ENCODE measurements around the gene RABL6.
"Not testable (repeated sequence)": the region's sequence is repeated elsewhere in the genome, so short reads cannot be mapped to it uniquely, and the experiment has no call there.

The RABL6 gene, protein sequence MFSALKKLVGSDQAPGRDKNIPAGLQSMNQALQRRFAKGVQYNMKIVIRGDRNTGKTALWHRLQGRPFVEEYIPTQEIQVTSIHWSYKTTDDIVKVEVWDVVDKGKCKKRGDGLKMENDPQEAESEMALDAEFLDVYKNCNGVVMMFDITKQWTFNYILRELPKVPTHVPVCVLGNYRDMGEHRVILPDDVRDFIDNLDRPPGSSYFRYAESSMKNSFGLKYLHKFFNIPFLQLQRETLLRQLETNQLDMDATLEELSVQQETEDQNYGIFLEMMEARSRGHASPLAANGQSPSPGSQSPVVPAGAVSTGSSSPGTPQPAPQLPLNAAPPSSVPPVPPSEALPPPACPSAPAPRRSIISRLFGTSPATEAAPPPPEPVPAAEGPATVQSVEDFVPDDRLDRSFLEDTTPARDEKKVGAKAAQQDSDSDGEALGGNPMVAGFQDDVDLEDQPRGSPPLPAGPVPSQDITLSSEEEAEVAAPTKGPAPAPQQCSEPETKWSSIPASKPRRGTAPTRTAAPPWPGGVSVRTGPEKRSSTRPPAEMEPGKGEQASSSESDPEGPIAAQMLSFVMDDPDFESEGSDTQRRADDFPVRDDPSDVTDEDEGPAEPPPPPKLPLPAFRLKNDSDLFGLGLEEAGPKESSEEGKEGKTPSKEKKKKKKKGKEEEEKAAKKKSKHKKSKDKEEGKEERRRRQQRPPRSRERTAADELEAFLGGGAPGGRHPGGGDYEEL

DNA sequence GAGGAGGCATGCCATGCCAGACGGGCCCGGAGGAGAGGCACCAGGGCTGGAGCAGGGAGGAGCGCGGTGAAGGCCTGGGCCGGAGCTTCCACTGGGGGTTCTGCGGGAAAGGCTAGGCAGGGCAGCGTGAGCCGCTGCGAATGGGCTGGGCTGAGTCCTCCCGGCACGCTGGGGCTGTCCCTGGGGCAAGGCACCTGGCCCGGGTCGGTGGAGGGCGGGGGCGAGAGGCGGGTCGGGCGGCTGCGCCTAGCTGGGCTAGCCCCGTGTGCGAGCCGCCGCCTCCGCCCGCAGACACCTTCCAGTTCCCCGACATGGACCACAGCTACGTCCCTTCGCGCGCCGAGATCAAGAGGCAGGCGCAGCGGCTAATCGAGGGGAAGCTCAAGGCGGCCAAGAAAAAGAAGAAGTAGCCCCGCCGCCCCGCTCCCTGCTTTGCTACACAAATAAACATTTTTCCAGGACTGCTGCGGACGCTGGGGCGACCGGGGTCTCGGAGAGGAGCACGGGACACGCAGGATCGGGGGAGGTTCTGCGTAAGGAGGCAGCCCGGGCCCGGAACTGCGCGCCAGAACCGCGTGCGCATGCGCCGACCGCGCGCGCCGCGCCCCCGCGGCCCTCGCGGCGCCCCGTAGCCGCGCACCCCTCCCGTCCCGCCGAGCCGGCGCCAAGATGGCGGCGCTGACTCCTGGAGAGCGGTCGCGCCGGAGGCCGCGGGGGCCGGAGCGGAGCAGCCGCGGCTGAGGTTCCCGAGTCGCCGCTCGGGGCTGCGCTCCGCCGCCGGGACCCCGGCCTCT, at the start of gene RABL6:
Gene RABL6, plus strand, starts transcription at position 668 of the 794 bp plus-strand sequence. CDS start 249 bp downstream, outside the sequence.
- DNase-seq (ENCODE audit: low read depth) = peak; percentile 66

DNA sequence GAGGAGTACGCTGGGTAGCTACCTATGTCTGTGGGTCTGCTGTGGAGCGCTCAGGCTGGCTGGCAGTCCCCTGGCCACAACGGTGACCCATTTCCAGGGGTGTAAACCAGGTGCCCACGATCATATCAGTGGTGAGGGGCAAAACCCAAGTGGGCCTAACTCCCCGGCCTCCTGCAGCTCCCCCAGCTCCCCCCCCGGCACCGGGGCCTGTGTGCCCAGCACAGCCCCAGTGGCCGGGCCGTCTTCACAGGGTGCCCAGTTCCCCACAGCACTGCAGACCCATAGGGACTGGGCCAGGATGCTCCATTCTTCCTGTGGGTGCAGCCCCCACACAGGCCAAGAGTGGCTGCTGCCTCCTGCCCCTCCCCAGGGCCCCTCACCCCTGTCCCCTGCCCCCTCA, 48.7 kb upstream of the RABL6 start:
- no peak for DNase-seq (ENCODE audit: low read depth)

DNA sequence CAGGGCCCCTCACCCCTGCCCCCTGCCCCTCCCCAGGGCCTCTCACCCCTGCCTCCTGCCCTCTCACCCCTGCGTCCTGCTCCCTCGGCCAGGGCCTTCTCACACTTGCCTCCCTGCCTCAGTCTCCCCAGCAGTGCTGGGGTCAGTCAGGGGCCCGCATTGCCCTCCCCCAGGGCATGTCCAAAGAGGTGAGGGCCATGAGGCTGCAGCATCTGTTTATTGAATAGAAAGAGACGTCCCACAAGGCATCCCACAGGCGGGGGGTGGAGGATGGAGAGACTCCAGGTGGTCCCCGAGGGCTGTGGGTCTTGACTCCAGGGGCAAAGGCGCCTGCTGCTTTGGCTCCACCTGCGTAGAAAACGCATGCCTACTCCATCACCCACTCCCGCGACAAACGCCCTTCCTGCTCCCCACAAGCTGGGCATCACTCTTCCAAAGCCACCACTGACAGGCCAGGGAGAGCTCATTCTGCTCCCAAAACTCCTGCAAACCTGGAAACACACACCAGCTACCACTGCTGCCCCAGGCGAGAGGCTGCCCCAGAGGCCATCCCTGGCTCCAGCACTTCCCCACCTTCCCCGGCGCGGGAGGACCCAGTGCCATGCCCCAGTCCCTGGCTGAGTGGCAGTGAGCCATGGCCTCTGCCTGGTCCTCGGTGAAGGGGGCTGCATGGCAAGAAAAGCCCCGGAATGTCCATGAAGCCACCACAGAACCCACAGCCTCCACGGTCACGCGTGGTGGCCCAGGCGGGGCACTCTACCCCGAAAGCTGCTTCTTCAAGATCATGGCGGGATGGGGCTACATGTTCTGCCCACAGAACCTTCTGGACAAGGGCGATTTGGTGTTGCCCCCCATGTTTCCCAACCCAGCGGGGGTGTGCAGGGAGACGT, 48.1 kb upstream of the RABL6 start:
- no peak for DNase-seq (ENCODE audit: low read depth)

DNA sequence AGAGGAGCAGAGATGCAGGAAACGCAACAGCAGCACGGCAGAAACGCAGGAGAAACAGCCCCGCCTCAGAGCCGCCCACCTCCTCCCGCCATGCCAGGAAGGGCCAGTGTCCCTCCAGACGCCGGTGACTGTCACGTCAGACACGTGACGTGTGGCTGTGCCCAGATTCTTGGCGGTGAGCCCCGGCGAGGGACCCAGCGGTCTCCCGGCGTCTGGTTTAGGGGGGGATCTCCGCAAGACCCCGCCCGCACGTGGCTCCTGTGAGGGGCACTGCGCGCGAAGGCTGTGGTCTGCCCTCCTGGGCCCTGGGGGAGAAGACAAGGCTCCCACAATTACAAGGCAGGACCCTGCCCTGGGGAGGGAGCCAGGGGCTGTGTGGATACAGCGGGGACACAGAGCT, 47.3 kb upstream of the RABL6 start:
- DNase-seq (ENCODE audit: low read depth) = no peak

DNA sequence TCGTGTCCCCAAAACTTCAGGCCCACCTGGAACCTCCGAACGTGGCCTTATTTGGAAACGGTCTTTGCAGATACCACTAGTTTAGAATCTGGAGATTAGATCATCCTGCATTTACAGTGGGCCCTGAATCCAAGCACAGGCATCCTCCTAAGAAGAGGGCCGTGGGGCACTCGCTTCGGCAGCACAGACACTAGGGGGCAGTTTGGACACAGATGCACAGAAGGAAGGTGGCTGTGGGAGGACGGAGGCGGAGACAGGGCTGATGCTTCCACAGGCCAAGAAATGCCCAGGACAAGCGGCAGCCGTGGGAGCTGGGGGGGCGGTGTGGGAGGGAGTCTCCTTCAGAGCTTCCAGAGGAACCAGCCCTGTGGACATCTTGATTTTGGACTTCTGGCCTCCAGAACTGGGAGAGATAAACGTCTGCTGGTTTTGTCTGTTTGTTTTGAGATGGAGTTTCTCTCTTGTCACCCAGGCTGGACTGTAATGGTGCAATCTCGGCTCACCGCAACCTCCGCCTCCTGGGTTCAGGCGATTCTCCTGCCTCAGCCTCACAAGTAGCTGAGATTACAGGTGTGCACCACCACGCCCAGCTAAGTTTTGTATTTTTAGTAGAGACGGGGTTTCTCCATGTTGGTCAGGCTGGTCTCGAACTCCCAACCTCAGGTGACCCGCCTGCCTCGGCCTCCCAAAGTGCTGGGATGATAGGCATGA, 46.8 kb upstream of the RABL6 start:
- DNase-seq (ENCODE audit: low read depth) = not testable (repeated sequence)

DNA sequence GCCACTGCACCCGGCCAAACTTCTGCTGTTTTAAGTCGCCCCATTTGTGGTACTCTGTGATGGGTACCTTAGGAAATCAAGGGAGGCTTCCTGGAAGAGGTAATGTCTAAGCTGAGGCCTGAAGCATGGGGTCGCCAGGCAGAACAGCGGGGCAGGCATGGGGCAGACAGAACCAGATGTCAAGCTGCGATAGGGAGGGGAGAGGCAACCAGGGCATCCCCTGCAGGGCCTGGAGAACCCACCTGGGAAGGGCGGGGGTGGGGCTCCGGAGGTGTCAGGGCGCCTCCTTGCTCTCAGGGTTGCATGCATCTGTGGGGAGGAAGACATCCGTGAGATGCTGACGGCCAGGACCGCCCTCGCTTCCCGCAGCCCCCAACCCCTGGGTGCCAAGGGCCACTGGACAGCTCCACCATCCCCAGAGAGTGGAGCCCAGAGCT, 46.2 kb upstream of the RABL6 start:
- DNase-seq (ENCODE audit: low read depth) = no peak

DNA sequence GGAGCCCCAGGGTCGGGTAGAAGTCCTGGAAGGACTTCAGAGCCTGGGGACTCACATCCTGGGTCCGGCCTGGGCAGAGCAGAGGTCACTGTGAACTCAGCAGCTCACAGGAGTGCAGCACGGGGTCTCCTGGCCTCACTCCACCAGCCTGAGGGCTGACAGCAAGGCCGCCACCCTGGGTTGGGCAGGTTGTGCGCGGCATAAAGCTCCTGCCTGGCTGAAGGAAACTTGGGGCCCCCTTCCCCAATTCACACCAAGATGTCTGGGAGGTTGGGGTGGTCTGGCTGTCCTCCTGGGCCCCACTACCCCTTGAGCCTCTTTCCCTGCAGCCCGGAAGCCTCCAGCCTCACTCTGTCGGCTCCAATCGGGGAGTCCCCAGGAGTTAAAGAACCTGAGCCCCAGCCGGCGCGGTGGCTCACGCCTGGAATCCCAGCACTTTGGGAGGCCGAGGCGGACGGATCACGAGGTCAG, 45.5 kb upstream of the RABL6 start:
- DNase-seq (ENCODE audit: low read depth) = no peak

DNA sequence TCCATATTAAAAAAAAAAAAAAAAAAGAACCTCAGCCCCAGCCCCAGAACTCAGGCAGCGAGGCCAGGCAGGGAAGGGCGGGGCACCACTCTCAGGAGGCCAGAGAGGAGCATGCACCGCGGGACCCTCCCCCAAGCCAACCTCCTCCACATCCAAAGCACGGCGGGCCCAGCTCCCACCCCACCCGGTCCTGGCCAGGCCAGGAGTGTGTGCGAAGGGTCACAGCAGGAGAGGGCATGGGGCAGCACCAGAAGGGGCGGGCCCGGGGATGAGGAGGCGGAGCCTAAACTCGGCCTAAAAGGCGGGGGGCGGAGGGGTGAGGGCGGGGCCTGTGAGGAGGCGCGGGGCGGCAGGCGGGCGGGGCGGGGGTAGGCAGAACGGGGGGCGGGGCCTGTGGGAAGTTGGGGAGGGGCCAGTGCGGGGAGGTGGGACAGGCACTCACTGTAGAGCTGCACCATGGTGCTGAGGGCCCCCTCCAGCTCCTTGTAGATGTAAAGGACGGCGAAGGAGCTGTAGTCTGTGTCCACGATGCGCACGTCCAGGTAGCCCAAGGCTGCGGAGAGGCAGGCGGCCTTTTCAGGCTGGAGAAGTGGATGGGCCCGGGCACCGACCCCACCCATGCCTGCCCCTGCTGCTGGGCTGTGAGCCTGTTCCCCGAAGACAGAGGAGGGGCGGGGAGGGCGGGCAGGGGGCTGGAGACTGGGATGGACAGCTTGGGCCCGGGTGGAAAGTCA, 44.7 kb upstream of the RABL6 start:
- no peak for DNase-seq (ENCODE audit: low read depth)

DNA sequence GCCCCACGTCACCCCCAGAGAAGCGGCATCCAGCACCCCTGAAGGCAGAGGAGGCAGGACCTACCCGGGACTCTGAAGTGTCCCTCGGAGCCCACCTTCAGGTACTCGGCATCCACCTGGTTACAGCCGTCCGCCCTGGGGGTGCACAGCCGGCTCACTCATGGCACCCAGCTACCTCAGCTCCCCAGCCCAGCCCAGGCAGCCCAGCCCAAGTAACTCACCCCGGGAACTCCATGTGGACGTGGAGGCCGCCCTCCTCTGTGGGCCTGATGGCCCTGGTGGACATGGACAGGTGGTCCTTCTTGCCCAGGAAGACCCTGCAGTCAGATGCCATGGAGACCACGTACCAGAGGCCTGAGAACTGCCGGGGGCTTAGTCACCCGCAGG, 44.1 kb upstream of the RABL6 start:
- no peak for DNase-seq (ENCODE audit: low read depth)

DNA sequence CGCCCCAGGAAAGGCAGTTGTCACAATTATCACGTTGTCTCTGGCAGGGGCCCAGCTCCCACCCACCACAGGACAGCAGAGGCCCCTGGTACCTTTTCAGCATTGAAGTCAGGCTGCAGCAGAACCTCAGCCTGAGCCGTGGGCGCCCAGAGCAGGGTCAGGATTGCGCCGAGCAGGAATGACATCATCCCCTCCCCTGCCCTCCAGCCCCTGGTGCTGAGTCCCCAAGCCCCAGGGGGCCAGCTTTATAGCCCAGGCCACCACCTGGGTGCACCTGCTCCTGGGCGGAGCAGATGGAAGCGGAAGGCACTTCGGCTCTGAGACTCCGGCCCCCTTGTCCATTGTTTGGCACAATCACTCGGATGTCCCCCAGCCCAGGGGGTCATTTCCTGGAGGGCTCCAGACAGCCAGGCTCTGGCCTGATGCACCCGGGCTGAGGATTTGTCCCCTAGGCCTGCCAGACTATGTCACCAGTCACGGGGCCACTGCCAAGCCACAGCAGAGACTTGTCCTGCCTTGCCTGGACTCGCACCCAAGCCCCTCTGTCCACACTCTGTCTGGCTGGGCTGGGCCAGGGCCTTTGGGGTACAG, 43.4 kb upstream of the RABL6 start, which contains the start of gene LCN15:
Gene LCN15, minus strand, starts transcription at position 218 of the 591 bp plus-strand sequence. Its CDS starts 30 bp downstream, at position 188.
- DNase-seq (ENCODE audit: low read depth) = no peak

DNA sequence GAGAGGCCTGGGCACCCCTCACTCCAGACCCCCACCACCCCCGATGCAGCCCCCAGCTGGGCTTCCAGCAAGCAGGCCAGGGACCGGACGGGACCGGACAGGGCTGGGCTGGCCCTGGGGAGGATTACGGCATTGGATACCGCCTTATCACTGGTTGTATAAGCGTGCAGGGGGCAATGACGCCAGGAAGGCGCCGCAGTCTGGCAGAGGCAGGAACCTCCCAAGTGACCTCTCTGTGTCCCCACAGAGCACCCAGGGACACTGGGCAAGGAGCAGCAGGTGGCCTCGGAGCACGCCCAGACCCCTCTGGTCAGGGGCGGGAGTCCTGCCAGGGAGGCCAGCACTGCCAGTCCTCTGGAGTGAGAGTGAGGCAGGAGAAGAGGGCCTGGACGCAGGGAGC, 42.7 kb upstream of the RABL6 start:
- DNase-seq (ENCODE audit: low read depth) = no peak

DNA sequence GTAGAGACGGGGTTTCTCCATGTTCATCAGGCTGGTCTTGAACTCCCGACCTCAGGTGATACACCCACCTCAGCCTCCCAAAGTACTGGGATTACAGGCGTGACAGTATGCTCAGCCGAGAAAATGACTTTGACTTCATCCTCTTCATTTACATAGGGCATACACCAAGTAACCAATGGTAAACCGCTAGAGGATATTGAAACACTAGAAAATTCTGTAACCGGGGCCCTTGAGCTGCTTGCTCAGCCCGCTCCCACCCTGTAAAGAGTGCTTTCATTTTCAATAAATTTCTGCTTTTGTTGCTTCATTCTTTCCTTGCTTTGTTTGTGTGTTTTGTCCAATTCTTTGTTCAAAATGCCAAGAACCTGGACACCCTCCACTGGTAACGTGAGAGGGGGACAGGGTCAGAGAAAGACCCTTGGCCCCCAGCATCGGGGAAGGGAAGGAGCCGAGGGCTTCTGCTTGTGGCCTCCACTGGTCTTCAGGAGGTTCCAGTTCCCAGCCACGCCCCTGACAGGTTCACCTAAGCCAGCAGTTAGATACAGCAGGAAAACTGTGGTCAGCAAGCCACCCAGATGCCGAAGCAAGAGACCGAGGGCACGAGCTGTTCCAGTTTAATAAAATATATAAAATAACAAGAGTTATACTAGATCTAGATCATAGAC, 41.9 kb upstream of the RABL6 start:
- DNase-seq (ENCODE audit: low read depth) = not testable (repeated sequence)

DNA sequence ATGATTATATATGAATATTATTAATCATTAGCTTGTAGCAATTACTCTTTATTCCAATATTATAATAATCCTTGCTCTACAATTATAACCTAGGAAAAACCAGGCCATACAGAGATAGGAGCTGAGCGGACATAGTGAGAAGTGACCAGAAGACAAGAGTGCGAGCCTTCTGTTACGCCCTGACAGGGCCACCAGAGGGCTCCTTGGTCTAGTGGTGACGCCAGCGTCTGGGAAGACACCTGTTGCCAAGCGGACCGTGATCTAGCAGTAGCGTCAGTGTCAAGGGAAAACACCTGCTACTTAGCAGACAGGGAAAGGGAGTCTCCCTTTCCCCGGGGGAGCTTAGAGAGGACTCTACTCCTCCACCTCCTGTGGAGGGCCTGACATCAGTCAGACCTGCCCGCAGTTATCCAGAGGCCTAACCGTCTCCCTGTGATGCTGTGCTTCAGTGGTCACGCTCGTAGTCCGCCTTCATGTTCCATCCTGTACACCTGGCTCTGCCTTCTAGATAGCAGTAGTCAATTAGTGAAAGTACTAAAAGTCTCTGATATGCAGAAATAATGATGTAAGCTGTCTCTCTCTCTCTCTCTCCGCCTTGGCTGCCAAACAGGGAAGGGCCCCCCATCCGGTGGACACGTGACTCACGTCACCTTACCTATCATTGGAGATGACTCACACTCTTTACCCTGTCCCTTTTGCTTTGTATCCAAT, 41.2 kb upstream of the RABL6 start:
- DNase-seq (ENCODE audit: low read depth) = not testable (repeated sequence)

DNA sequence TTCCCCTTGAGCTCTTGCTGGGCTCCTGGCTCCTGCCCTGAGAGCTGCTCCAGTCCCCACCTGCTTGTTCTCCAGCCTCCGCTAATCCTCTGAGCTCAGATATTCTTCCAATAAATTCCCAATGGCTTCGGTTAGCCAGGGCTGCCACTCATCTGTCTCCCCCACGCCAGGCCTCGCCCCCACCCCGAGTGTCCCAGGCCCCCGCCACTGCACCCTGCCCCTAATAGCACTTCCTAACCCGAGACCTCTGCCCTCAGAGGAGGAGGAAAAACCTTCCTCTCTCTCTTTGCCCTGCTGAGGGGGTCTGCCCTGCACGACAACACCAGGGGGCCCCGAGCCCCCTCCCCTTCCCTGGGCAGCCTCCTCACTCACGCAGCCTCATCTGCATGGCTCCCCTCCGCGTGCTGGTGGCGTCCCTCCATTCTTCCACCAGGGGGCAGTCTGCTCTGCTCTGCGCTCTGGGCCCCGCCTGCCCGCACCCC, 38.0 kb upstream of the RABL6 start:
- no peak for DNase-seq (ENCODE audit: low read depth)

DNA sequence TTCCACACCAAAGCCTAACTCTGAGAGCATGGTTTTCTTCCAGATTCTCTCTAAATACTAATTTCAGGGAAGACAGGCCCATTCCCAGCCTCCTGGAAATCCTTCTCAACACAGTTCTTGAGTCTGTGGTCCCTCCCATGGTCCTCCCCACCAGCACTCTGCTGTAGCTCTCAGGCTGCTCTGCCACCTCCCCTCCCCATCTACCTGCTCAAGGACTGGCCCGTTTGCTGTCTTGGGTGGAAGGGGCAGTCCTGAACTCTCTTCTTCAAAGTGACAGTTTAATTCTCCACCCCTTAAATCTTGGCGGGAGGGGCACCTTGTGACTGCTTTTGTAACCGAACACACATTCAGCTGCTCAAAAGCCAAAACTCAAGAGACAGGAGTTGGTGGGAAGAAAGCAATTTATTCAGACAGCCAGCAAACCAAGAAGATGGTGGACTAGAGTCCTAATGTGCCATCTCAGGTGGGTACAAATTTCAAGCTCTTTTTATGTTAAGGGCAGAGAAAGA, 35.8 kb upstream of the RABL6 start:
- no peak for DNase-seq (ENCODE audit: low read depth)

DNA sequence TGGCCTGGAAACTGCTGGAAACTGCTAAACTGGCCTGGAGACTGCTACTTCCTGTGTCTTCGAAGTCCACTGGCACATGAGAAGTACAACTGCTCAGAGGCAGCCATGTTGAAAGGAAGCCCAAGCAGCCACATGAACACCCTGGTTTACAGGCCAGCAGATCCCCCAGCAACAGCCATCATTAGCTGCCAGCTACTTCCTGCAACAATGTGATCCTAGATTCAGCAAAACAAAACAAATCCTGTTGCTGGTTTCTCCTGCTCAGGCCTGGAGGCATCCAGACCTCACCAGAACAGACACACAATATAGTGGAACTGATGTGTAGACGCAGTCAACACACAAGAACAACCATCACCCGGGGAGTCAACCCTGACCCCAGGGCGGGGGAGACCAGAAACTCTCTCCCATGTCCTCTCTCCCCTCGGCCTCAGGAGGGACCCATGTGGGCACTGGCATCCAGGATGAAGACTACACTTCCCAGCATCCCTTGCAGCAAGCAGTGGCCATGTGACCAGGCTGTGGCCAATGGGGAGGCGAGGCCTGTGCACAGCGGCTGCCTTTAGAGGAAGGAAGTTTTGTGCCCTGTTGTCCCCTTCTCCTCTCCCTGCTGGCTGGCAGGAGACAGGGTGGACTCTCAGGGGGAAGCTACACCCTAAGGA, 34.2 kb upstream of the RABL6 start:
- DNase-seq (ENCODE audit: low read depth) = no peak

DNA sequence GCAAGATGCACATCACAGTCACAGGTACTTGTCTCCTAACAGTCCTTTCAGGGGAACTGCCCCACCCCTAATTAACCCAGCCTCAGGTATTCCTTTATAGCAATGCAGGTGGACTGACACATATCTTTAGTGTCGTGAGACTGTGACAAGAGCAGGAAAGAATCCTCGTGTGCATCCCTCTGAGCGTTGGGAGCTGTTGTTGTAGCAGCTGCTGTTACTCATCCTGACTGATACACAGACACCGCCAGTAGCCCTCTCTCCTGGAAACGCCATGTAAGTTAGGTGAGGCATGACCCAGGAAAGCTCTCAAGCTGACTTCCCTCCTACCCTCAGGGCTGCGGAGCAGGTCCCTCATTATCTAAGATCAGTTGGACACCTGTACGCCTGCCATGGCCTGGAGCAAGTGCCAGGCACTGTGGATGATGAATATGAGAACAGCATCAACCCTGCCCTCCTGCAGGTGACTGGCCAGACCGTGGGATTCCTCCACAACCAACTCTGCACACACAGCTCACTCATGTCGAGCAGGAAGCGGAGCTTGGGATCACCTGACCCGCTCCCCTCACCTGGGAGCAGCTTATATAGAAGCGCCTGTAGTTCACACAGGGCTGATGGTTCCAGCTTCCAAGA, 33.2 kb upstream of the RABL6 start:
- DNase-seq (ENCODE audit: low read depth) = no peak

Data from stimulated activated CD8-positive, alpha-beta memory T cell treated with anti-CD3 and anti-CD28 coated beads, Interleukin-12 subunit alpha, Interleukin-12 subunit beta, amount 100 ng/mL, for 1 hour (primary cell).